Fibroblast of the aortic adventitia (primary cell): ENCODE results near the gene PGLYRP2. TPM values are rescaled to one million over a fixed set of nuclear protein-coding genes. Genes with fewer than 3 reads are reported as not detected.

Experiments
- DNase-seq: peaks from one replicate; pipeline ENCODE4 v3.0.0-alpha.2; 2010; ENCODE audit warnings: low read depth
- H3K4me3 ChIP-seq: 2 replicates; pipeline ENCODE4 v1.5.1; 2011; ENCODE audit warnings: low read depth, mild to moderate bottlenecking, control low read depth, low read length, moderate library complexity
- small RNA-seq: library from RNA; depleted of rRNA; stranded (forward); fragments of <200 nt; gene quantifications from one replicate; pipeline ENCODE3, GENCODE V24; 2012
- total RNA-seq: library from RNA; depleted of rRNA; stranded (reverse); fragments of >200 nt; gene quantifications from 2 replicates; pipeline ENCODE4 v1.2.3, GENCODE V29; 2012; ENCODE audit warnings: low replicate concordance
- TF ChIP-seq, protein P1 (sequence below): IDR thresholded peaks from 2 replicates; pipeline ENCODE4 v1.5.1; 2011; ENCODE audit warnings: mild to moderate bottlenecking, low read length, control low read depth, inconsistent platforms; ENCODE audit not compliant: insufficient read depth

The PGLYRP2 gene
- total RNA-seq, 1 donor = not detected

DNA sequence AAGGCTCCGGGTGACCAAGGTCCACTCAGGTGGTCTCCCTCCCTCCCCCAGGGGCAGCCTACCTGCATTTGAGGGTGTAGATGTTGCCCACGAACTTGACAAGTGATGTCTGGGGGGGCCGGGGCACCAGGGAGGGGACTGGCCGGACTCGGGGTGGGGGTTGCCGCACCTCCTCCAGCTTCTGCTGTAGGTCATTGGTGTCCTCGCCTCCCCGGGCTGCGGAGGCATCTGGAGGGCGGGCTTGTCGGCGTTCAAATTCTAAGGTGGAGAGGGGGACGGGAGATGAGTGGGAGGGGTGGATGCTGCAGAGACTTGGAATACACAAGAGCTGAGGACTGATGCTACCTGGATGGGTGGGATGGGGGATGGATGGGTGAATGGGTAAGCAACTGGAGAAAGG lies 55.2 kb downstream of the PGLYRP2 start:
- TF ChIP-seq, protein P1, sequence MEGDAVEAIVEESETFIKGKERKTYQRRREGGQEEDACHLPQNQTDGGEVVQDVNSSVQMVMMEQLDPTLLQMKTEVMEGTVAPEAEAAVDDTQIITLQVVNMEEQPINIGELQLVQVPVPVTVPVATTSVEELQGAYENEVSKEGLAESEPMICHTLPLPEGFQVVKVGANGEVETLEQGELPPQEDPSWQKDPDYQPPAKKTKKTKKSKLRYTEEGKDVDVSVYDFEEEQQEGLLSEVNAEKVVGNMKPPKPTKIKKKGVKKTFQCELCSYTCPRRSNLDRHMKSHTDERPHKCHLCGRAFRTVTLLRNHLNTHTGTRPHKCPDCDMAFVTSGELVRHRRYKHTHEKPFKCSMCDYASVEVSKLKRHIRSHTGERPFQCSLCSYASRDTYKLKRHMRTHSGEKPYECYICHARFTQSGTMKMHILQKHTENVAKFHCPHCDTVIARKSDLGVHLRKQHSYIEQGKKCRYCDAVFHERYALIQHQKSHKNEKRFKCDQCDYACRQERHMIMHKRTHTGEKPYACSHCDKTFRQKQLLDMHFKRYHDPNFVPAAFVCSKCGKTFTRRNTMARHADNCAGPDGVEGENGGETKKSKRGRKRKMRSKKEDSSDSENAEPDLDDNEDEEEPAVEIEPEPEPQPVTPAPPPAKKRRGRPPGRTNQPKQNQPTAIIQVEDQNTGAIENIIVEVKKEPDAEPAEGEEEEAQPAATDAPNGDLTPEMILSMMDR = no peak
- no peak for DNase-seq
- no peak overlapping the region for H3K4me3 ChIP-seq

DNA sequence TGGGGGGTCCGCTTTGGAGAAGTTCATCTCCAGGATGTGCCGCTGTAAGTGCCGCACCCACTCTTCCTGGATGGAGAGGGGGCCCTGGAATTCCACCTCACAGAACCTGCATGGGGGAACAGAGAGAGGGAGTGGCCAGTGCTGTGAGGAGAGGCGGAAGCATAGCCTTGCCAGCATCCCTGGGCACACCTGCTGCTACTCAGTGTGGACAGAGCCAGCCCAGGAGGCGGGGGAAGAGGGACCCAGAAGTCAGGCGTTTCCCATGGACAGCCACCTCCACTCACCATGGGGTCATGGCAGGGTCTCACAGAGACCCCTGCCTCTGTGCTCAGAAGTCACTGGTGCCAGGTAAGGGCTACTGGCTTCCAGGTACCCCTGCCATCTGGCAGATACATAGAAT lies 56.2 kb downstream of the PGLYRP2 start:
- no peak for DNase-seq
- TF ChIP-seq, protein P1 = no peak
- H3K4me3 ChIP-seq = no peak overlapping the region

DNA sequence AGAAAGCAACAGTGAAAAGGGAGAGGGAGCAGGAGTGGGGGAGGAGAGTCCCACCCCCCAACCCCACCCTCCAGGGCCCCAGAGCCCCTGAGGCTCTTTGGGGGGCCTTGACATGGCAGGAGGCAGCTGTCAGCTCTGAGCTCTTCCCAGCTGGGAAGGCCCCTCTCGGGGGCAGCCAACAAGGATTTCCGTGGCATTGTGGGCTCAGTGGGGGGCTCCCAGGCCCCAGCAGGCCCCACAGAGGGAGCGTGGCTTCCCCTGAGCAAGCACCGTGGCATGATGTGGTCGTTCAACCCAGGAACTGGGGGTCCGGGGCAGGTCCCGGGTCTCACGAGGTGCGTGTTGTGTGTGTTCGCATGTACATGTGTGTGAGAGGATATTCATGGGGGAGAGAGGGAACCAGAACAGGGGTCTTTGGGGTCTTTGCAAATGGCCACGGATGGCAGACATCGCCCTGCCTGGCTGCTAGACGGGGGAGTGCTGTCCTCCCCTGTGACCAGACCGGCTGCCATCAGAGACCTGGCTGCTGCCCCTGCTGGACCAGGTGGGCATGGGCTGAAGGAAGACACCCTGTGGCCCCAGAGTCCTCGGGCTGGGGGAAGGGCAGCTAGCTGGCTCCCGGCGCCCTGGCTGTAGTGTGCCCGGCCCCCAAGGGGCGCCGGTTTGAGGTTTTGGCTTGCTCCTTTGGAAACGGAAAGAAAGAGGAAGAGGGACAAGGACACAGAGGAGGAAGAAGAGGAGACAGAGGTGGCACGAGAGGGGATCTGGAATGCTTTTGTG lies 56.8 kb downstream of the PGLYRP2 start:
- no peak overlapping the region for H3K4me3 ChIP-seq
- TF ChIP-seq, protein P1 = no peak
- no peak for DNase-seq

DNA sequence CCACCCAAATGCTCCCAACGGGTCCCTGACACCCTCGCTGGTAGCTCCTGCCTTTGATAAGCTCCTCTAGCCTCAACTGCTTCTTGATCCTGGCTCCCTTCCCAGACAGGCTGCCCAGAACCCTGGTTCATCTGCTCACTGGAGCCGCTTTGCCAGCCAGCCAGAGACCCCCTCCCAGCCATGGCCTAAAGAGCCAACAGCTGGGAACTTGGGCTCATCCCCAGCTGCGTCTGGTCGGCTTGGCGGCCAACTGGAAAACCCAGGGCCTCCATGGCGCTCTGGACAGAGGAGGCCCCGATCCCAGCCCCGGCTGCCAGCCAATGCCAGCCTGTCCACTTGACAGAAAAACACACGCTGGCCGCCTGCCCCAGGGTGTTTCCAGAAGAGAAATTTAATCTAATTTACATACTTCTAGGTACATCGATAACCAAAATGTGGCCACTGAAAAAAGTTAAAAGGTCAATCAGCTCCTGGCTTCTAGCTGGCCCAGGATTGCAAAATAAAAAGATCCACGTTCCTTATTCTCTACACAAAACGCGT lies 57.5 kb downstream of the PGLYRP2 start:
- H3K4me3 ChIP-seq = no peak overlapping the region
- DNase-seq = no peak
- TF ChIP-seq, protein P1 = no peak

DNA sequence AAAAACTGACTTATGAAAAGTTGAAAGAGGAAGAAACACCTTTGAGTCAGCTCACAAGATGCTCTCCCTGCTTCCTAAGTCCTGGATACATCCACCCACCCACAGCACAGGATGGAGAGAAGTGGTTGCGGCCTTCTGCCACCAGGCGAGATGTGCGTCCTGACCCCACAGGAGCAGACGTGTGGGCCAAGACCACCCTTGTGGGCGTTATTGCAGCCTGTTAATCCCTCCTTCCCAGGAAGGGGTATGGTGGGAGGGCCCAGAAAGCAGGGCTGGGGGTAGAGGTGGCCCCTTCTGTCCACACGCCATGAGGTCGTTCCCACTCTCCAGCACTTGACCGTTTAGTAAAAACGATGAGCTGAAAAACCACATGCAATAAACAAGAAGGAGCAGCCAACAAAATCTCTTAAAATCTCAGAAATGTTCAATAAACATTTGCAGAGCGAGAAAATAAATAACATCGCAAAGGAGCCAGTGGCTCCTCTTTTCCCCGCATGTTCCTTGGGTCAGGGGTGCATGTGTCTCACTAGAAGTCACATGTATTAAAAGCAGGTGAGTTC lies 58.1 kb downstream of the PGLYRP2 start:
- TF ChIP-seq, protein P1 = no peak
- DNase-seq = no peak
- no peak overlapping the region for H3K4me3 ChIP-seq

DNA sequence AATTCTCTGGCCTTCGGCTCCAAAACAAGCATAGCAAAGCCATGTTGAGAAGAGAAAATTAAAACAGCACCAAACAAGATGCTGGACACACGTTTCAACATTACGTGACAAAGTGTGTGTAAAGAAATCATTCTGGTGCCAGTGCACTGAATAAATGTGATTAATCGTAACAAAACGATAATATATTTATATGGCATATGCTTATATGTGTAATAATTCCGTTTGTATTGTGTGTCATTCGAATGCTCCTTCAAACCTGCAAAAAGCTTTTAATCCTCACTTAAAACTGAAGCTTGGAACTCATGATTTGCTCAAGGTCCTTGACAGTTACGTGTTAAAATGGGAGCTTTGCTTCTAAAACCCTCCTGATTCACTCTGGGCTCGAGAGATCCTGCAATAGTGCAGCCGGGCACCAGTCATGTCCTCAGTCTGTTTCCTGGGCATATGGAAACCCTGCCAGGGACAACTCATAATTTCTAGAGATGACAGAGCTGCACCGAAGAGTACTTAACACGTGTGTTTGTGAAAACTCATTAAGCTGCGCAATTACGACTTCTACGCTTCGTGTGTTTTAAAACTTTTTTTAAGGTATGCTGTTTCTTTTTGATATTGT lies 59.8 kb downstream of the PGLYRP2 start:
- TF ChIP-seq, protein P1 = no peak
- DNase-seq = no peak
- peak overlapping the region; percentile 74 for H3K4me3 ChIP-seq

Small RNA genes within 50 kb of the gene (small RNA-seq; reads per million reads assigned to genes)
- not detected for gene MIR1470

Other genes starting within 250 kb of the PGLYRP2 start
- 0.09 TPM in 1 of 2 replicates, not detected in the other for gene EPHX3, start 247.1 kb downstream of the PGLYRP2 start, total RNA-seq
- gene BRD4, start 147.0 kb downstream of the PGLYRP2 start, total RNA-seq = 15.5 and 25.3 TPM in 2 replicates
- 12.3 and 15.5 TPM in 2 replicates for gene AKAP8, start 99.7 kb downstream of the PGLYRP2 start, total RNA-seq
- 45.6 and 65.8 TPM in 2 replicates for gene AKAP8L, start 60.5 kb downstream of the PGLYRP2 start, total RNA-seq
- gene WIZ, start 29.5 kb downstream of the PGLYRP2 start, total RNA-seq = 5.7 and 13.4 TPM in 2 replicates
- gene RASAL3, start 15.0 kb downstream of the PGLYRP2 start, total RNA-seq = not detected in 2 replicates
- not detected in 2 replicates for gene CYP4F22, start 29.0 kb upstream of the PGLYRP2 start, total RNA-seq
- not detected in 2 replicates for gene CYP4F8, start 135.7 kb upstream of the PGLYRP2 start, total RNA-seq
- gene CYP4F3, start 161.4 kb upstream of the PGLYRP2 start, total RNA-seq = not detected in 2 replicates
- not detected in 2 replicates for gene CYP4F12, start 193.6 kb upstream of the PGLYRP2 start, total RNA-seq
- not detected in 2 replicates for gene OR10H2, start 248.5 kb upstream of the PGLYRP2 start, total RNA-seq